PC-3 (cell line): Measurements from ENCODE around the gene RHOBTB3.

Source experiments
- CTCF ChIP-seq: fragments of 300-600 bp; sonication (generic); conservative IDR thresholded peaks from 2 replicates; pipeline ENCODE4 v1.5.1; 2017; ENCODE audit warnings: antibody characterized with exemption, low read depth, mild to moderate bottlenecking, low read length
- EZH2 ChIP-seq: fragments of 300-600 bp; sonication (generic); IDR thresholded peaks from one replicate; pipeline ENCODE4 v1.6.1; 2017; ENCODE audit warnings: antibody characterized with exemption, mild to moderate bottlenecking, low read length; ENCODE audit not compliant: unreplicated experiment
- EZH2phosphoT487 ChIP-seq: fragments of 300-600 bp; sonication (generic); IDR thresholded peaks from 2 replicates; pipeline ENCODE4 v1.6.1; 2018; ENCODE audit warnings: mild to moderate bottlenecking, antibody characterized with exemption, low read length, borderline replicate concordance

GRCh38 chr5:95786821-95787418, 55.8 kb downstream of the RHOBTB3 start:
- TF ChIP-seq CTCF (no peak), EZH2 (no peak), EZH2phosphoT487 (no peak)
